T follicular helper cell (primary cell): ENCODE data around the gene IKZF2.

Source experiments
- DNase-seq: peaks from one replicate; pipeline ENCODE4 v3.0.0-alpha.2; 2020; ENCODE audit warnings: low read depth

The IKZF2 gene

GRCh38 chr2:213101109-213101508 lies 50.3 kb downstream of the IKZF2 start:
- no peak for DNase-seq

DNA sequence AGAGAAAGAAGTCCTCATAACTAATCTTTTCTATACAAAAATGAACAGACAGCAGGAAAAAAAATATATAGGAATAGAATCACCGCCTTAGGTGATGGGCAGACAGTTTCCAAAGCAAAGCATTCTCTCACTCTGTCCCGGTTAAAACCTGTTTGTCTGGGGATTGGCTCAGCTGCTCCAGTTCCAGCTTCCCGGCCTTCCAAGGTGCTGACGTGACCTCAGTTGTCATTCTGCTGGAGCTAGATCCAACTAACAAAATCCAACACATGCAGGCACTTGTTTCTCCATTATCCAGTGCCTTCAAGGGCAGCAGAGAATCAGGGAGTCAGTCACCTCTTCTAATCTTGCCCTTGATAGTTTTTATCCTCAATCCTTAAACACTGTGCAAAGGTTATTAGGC lies 52.8 kb downstream of the IKZF2 start:
- DNase-seq = no peak

- no peak for DNase-seq
Measured at GRCh38 chr2:213091765-213092164, 59.6 kb downstream of the IKZF2 start.

DNA sequence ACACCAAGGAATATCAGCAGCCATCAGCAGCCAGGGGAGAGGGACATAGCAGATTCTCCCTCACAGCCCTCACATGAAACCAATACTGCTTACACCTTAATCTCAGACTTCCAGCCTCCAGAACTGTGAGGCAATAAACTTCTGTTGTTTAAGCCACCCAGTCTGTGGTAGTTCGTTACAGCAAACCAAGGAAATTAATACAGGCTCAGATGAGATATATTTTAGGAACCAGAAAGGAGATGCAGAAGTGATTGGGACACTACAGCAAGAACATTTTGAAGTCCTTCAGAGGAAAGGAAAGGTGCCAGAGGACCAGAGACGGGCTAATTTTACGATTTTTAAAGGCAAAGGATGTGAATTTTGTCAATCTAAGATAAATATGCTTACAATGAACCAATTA lies 60.6 kb downstream of the IKZF2 start:
- DNase-seq = no peak

- DNase-seq = no peak
Measured at GRCh38 chr2:213089438-213089837, 62.0 kb downstream of the IKZF2 start.

GRCh38 chr2:213087040-213087439 lies 64.4 kb downstream of the IKZF2 start:
- no peak for DNase-seq

GRCh38 chr2:213086571-213086970 lies 64.8 kb downstream of the IKZF2 start:
- no peak for DNase-seq

GRCh38 chr2:213086050-213086449 lies 65.4 kb downstream of the IKZF2 start:
- no peak for DNase-seq

- DNase-seq = no peak
Measured at GRCh38 chr2:213085538-213085937, 65.9 kb downstream of the IKZF2 start.

GRCh38 chr2:213084261-213084660 lies 67.2 kb downstream of the IKZF2 start:
- DNase-seq = no peak

GRCh38 chr2:213080969-213081617 lies 70.3 kb downstream of the IKZF2 start:
- DNase-seq = no peak

GRCh38 chr2:213079756-213080155 lies 71.7 kb downstream of the IKZF2 start:
- no peak for DNase-seq

GRCh38 chr2:213078686-213079085 lies 72.7 kb downstream of the IKZF2 start:
- no peak for DNase-seq

DNA sequence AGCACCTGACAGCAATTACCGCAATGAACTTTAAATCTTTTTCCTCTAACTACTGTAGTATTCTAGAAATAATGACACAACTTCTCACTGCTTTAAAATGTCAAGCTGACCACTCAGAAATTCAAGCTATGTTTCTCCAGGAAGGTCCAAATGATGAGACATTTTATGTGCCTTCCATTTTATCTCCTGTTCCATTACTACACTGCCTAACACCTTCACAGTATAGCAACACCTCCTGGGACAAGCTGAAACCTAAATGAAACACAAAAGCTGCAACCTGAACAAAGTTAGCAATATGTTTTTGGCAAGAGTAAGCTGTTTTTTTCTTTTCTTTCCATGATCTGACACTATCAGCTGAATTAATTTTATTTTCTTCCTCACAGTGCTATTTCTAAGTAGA lies 81.9 kb downstream of the IKZF2 start:
- DNase-seq = no peak

- DNase-seq = no peak
Measured at GRCh38 chr2:213068676-213069359, 82.6 kb downstream of the IKZF2 start.

DNA sequence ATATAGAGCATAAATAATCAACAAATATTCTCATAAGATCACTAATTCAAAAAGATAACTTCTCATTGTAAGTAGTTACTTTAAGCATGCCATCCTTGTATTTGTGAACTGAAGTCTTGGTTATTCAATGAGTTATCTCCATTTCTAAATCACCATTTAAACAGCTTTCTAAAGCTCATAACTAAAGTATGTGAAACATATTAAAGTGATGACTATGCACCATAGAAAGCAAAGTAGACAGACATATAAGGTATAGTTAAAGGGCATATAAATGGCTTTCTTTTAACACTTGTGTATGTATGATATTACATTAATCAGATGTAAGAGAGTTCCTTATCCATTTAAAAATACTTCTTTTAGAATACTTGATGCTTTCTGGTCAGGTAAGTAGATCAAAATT lies 83.5 kb downstream of the IKZF2 start:
- no peak for DNase-seq

DNA sequence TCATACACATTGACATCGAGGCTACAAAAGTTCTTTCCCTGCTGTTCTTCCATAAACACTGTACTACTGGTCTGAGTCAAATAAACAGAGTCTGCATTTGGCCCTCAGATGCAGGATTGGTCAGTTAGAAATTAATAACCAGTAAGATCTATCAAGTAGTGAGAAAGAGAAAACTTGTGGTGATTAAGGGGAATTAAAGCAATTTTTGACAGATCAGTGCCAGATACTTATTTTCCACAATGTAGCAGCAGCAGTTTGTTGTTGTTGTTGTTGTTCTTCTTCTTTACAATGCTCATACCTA lies 85.0 kb downstream of the IKZF2 start:
- DNase-seq = no peak

DNA sequence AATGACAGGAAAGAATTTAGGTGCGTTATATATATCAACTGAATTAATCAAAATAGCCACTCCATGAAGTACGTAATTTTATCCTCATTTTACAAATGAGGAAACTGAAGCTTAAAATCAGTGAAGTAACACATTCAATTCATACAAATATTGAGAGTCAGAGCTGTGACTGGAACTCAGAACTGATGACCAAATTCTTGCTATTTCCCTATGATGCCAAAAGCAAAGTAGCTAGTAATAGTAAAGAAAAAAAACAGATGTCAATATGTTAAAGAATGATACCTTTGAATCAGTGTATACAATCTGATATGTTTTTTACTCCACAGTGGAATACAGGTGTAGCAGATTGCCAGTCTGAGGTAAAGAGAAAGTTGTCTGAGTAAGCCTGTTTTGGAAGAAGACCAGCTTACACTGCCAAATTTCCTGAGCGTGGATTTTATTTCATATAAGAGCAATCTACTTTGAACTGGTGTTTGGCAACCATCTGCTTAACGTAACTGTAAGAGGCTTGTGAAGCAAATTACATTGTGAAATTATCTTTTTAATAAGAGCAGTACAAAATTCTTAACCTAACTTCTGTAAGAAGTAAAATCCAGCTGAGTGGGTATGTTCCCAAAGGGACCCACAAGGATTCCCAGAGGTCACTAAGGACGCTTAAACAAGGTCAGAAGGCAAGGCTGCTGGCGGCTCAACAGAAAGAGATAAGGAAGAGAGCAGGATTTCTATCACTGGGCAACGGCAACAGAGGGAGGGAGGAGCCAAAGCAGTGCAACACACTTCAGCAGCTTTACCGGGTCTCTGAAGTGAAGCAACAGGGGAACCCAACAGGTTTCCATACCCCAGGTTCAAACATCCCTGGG lies 85.6 kb downstream of the IKZF2 start:
- no peak for DNase-seq

GRCh38 chr2:213064099-213064498 lies 87.3 kb downstream of the IKZF2 start:
- no peak for DNase-seq

- DNase-seq = no peak
Measured at GRCh38 chr2:213057977-213058376, 93.4 kb downstream of the IKZF2 start.

- DNase-seq = no peak
Measured at GRCh38 chr2:213046431-213046830, 105.0 kb downstream of the IKZF2 start.

DNA sequence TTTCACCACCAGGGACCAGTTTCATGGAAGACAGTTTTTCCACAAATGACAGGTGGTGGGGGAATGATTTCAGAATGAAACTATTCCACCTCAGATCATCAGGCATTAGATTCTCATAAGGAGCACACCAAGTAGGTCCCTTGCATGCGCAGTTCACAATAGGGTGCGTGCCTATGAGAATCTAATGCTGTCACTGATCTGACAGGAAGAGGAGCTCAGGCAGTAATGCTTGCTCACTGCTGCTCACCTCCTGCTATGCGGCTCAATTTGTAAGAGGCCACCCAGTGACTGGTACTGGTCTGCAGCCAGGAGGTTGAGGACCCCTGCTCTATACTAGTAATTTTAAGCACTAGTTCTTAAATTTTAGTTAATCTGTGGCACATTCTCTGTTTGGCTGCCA lies 107.8 kb downstream of the IKZF2 start:
- no peak for DNase-seq

- DNase-seq = no peak
Measured at GRCh38 chr2:213042262-213042661, 109.2 kb downstream of the IKZF2 start.
